Measurements from ENCODE around the gene SLC25A45. TPM values are rescaled to one million over a fixed set of nuclear protein-coding genes. Genes with fewer than 3 reads are reported as not detected.

The SLC25A45 gene
- total RNA-seq, 1 experiment from 2014 or later = 1.1 TPM

- Histone ChIP-seq H2BK5ac (ENCODE audit: insufficient read length, low read length) (no peak within 1 kb of the TSS), H3K9ac (ENCODE audit: extremely low read depth, insufficient read length, low read length) (peak within 1 kb of the TSS; percentile 13), H3K4me2 (ENCODE audit: insufficient read depth, insufficient read length, low read length) (peak within 1 kb of the TSS; percentile 55), H3K23ac (ENCODE audit: insufficient read length, low read depth, low read length) (no peak within 1 kb of the TSS), H2BK20ac (ENCODE audit: low read depth, low read length, poor library complexity, severe bottlenecking) (no peak within 1 kb of the TSS), H3K56ac (ENCODE audit: insufficient read length, low read depth, low read length) (no peak within 1 kb of the TSS), H3K27me3 (ENCODE audit: insufficient read depth, low read length) (no peaks in the 10 kb centered on the region), H3K4me1 (ENCODE audit: insufficient read depth, low read length) (peaks cover 2% of the 10 kb centered on the region; the same call in 1 of the 2 replicates), H3K79me2 (ENCODE audit: insufficient read depth, low read length) (no peaks in the 10 kb centered on the region), H3K14ac (ENCODE audit: insufficient read depth, low read length) (no peak within 1 kb of the TSS; the same call in 1 of the 2 replicates), H2BK12ac (ENCODE audit: insufficient read length, low read depth, low read length) (no peak within 1 kb of the TSS), H3K27ac (ENCODE audit: insufficient read length, low read depth, low read length) (no peak within 1 kb of the TSS), H3T11ph (ENCODE audit: low read length) (no peak within 1 kb of the TSS), H4K91ac (ENCODE audit: insufficient read length, low read depth, low read length) (no peak within 1 kb of the TSS), H3K18ac (ENCODE audit: insufficient read length, low read depth, low read length) (peak within 1 kb of the TSS; percentile 18), H2AK5ac (ENCODE audit: insufficient read length, low read length) (no peak within 1 kb of the TSS), H4K5ac (ENCODE audit: insufficient read length, low read depth, low read length) (no peak within 1 kb of the TSS), H3K23me2 (ENCODE audit: insufficient read length, low read depth, low read length, poor library complexity, severe bottlenecking) (no peaks in the 10 kb centered on the region), H3K9me3 (ENCODE audit: control insufficient read depth, low read depth, low read length) (no peaks in the 10 kb centered on the region), H2BK15ac (ENCODE audit: low read depth, low read length) (no peak within 1 kb of the TSS; the same call in 1 of the 2 replicates), H4K20me1 (ENCODE audit: control insufficient read depth, insufficient read depth, insufficient read length) (no peaks in the 10 kb centered on the region), H2BK120ac (ENCODE audit: low read depth, low read length, poor library complexity, severe bottlenecking) (no peak within 1 kb of the TSS), H2AFZ (ENCODE audit: low read length) (no peak within 1 kb of the TSS), H3K4ac (ENCODE audit: low read depth, low read length) (no peak within 1 kb of the TSS), H4K8ac (replicated peaks; ENCODE audit: insufficient read length, low read depth, low read length) (no peak within 1 kb of the TSS), H3K79me1 (ENCODE audit: insufficient read depth, low read depth, low read length, poor library complexity, severe bottlenecking) (no peaks in the 10 kb centered on the region)
- Mint-ChIP-seq H3K36me3 (ENCODE audit: insufficient read depth in 1 of 3, low read depth in 3 of 3) (peaks cover 0 to 5% (median 3%) of the 10 kb centered on the region in 3 experiments; a peak in 2 of 7 replicates), H3K27me3 (ENCODE audit: low read depth) (peaks cover 3% of the 10 kb centered on the region), H3K4me3 (peak within 1 kb of the TSS; percentile 76 to 88), H3K4me1 (peaks cover 28 to 29% of the 10 kb centered on the region in 2 experiments), H3K27ac (no peak within 1 kb of the TSS), H3K9me3 (no peaks in the 10 kb centered on the region)
- no peak for TF ChIP-seq CTCF (conservative IDR thresholded peaks at IDR 0.05)
- DNase-seq = peak; percentile 70
- WGBS (ENCODE audit: extremely low coverage, insufficient read length, low lambda C conversion rate) = no CpG with 5 or more reads among the region's 76 CpGs
These were observed 4.1 kb upstream of the SLC25A45 start, which contains the start of gene FRMD8 for GRCh38 chr11:65386307-65387140. TSS of gene FRMD8 (plus strand) at chr11:65386637. CDS start at chr11:65387037, 400 bp downstream.

Measured in H9 (cell line).